Stimulated activated CD4-positive, alpha-beta T cell treated with anti-CD3 and anti-CD28 coated beads, Interleukin-4, amount 100 ng/mL, for 1 hour (primary cell): ENCODE measurements around the gene AHSG.
"Not testable (repeated sequence)": the region's sequence is repeated elsewhere in the genome, so short reads cannot be mapped to it uniquely, and the experiment has no call there.

Source experiments
- DNase-seq: peaks from one replicate; pipeline ENCODE4 v3.0.0-alpha.2; 2020

Gene AHSG

GRCh38 chr3:186619787-186620212 is 6.9 kb downstream of the AHSG start:
- DNase-seq: no peak

DNA sequence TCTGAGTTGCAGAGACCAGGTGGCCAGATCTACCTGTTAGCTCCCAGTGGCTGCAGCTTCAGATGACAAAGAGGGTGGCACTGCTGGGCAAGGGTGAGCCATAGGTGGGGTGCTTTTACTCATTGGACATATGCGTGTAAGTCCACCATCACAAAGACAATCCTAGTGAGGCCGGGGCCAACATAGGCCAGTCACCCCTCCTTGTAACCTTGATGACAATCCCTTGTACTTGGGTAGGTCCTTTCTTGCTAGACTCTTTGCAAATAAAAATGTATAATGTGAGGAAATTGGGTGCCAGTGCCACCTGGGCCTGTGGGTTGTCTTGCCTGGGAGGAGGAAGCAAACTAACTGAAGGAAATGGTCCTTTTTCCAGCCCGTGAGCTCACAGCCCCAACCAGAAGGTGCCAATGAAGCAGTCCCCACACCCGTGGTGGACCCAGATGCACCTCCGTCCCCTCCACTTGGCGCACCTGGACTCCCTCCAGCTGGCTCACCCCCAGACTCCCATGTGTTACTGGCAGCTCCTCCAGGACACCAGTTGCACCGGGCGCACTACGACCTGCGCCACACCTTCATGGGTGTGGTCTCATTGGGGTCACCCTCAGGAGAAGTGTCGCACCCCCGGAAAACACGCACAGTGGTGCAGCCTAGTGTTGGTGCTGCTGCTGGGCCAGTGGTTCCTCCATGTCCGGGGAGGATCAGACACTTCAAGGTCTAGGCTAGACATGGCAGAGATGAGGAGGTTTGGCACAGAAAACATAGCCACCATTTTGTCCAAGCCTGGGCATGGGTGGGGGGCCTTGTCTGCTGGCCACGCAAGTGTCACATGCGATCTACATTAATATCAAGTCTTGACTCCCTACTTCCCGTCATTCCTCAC is 7.6 kb downstream of the AHSG start:
- DNase-seq: no peak

DNA sequence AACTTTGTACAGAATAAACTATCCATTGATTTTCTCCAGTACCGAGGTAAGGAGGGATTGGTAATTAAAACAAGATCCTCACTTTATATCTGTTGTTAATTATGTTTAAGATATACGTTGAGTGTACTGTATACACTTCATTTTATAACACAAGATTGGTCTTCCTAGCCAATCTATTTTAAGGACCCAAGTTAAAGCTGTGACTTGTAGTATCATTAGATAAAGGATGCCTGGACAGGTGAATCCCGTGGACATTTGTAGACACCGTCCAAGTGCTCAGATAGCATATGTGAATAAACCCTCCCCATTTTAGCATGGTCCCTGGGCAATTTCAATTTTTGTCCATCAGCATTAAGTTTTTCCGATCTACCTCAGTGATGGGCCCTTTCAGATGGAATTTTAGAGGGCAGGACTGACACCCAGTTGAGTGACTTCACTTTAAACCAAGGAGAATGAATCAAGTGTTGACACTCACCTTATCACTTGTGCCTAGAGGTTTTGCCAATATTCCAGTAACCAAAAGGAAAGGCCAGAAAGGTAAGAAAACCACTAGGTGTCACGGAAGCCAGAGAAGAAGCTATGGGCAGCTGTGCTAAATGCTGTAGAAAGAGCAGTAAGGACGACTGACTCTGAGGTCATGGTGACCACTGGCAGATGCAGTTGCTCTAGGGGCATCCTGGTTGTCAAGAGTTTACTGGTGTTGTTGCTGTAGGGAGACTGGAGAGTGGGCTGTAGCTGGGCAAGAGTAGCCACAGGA is 9.2 kb downstream of the AHSG start:
- DNase-seq: no peak

- DNase-seq: no peak
Observed at GRCh38 chr3:186622651-186623310, 9.9 kb downstream of the AHSG start.

DNA sequence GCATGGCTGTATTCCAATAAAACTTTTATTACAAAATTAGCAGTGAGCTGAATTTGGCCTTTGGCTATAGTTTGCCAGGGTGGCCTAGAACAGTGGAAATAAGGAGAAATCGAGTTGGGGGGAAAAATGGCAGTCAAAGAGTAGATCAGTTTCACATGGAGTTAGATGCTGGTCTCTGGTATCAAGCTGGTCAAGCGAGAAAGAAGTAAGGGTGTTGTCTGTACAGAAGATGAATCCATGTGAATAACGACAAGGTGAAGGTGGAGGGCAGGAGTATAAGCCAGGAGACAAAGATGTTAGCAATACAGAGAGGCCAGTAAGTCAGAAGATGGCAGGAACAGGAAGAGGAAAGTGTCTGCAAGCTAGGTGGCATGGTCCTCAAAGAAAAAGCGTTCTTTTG is 11.7 kb downstream of the AHSG start:
- DNase-seq: no peak

GRCh38 chr3:186625600-186626042 is 12.8 kb downstream of the AHSG start:
- DNase-seq: no peak

DNA sequence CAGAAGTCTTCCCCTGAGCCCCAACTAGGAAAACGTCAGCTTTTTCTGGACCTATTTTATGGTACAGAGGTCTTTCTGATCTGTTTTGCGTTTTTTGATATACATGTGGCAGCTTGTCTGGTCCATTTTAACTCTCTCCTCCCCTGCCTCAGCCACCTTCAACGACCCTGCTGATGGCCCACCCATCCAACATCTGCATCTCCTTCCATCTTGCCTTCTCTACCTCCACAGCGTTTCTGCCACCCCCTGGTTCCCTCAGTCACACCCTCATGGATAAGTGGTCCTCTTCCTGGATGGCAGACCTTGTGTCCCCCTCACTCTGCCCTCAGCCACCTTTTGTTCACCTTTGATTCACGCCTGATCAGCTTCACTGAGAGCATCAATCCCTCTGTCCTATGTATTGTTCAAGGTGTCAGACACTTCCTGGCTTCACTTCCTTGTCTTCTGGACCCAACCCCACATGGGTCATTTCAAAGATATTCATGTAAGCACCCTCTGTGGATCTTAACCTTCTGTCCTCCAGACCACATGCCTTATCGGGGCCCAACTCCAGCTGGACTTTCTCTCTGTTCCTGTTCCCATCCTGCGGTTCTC is 13.5 kb downstream of the AHSG start:
- no peak for DNase-seq

DNA sequence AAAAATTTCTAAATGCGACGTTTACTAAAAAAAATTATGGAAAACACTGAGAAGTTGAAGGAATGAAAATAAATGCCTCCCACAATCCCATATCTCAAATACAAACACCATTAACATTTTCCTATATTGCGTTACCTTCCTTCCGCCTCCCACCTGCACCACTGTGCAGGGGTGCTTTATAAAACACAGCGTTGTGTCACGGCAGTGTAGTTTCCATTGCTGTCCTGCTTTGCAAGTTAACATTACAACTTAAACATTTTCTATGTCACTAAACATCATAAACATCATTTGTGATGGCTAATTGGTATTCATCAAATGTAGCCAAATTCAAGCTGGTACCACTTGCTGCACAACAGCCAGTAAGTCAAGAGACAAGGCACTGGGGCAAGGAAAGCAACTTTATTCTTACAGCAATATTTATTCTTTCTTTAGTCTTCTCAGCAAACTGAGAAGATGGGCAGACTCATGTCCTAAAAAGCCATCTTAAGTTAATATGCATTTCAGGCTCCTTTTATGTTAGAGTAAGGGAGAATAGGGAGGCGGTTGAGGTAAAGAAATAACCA is 15.1 kb downstream of the AHSG start:
- no peak for DNase-seq

DNA sequence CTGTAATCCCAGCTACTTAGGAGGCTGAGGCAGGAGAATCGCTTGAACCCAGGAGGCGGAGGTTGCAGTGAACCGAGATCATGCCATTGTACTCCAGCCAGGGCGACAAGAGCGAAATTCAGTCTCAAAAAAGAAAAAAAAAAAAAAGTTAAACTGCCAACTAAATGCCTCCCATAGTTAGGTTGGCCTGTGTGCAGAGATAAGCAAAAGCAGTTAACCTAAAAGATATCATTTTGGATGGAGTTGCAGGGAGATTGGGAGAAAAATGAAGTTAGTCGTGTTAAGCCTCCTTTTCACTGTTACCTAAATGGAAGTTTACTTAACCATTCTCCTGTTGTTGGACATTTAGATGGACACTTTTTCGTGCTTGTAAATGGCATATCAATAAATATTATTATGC is 15.9 kb downstream of the AHSG start:
- no peak for DNase-seq

DNA sequence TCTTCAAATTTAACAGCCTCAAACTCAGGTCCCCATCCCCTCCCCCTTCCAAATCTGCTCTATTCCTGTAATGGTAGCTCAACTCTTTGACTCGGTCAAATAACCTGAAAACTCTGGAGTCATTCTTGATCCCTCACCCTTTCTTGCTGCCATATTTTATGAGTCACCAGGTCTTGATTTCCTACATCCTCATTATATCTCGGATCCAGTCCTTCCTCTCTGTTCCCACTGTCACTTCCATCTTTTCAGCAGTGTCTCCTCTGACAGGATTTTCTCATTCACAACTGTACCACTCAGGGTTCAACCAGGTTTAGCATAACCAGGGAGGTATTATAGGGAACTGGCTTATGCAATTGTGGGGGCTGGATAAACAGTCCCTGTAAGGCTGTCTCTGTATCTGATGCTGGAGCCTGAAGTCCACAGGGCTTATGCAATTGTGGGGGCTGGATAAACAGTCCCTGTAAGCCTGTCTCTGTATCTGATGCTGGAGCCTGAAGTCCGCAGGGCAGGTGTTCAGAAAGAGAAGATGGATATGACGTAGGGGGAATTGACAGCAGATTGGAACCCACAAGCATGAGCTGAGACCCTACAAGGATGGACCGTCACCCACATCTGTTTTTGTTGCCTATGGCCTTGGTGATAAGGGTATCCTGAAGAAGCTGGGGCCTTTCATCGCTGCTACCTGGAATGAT is 18.2 kb downstream of the AHSG start:
- DNase-seq: no peak

- DNase-seq: no peak
Observed at GRCh38 chr3:186633481-186633880, 20.6 kb downstream of the AHSG start.

GRCh38 chr3:186634207-186634606 is 21.3 kb downstream of the AHSG start:
- not testable (repeated sequence) for DNase-seq

GRCh38 chr3:186635532-186635931 is 22.7 kb downstream of the AHSG start:
- no peak for DNase-seq

GRCh38 chr3:186636536-186636935 is 23.7 kb downstream of the AHSG start:
- DNase-seq: no peak

- no peak for DNase-seq
Observed at GRCh38 chr3:186637686-186638085, 24.8 kb downstream of the AHSG start.

GRCh38 chr3:186638259-186638658 is 25.4 kb downstream of the AHSG start:
- no peak for DNase-seq

DNA sequence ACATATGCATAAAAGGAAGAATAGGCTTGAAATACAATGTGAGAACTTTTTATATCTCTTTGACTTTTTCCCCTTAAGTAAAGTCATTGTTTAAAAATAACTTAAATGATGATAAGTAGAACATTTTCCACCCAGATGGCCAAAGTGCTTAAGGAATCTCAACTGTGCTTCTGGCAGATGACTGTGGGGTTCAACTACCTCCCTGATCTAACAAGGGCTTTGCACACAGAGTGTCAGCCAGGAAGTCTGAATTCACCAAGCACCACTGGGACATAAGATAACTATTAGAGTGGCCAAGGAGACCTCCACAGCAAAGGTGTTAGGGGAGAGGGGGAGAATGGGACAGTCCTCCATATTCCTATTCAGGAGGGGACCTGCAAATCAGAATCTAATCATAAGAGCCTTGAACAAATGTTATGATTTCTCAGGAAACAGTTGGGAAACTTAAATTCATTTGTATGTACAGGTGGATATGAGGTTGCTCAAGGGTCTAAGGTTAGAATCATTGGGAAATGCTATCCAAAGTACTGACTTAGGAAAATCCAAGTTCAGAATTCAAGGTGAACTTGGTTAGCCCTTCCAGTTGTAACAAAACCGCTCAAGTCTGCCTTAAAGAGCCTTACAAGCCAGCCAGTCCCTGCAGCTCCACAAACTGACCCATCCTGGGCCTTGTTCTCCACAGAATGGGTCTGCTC is 27.1 kb downstream of the AHSG start, which contains the start of gene FETUB:
FETUB (plus strand) TSS at position 622 of the 695 bp plus-strand sequence; CDS start at position 684, 62 bp downstream.
- no peak for DNase-seq

GRCh38 chr3:186640473-186640818 is 27.6 kb downstream of the AHSG start:
- DNase-seq: no peak

GRCh38 chr3:186640929-186641328 is 28.1 kb downstream of the AHSG start:
- DNase-seq: no peak

DNA sequence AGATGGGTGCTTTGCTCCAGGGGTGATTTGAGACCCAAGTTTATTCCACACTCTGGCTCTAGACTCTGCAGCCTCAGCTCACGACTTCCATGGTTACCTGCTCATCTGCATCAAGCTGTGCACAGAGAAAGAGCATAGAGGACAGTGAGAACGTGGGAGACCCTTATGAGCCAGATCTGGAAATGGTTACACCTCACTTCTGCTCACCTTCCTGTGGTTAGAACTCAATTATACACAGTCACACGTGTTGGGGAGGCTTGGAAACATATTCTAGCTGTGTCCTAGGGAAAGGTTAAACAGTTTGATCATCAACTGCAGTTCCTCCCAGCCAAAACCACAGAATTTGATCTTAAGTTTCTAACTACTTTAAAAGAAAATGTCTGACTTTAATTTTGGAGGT is 29.2 kb downstream of the AHSG start:
- no peak for DNase-seq

- no peak for DNase-seq
Observed at GRCh38 chr3:186643493-186643892, 30.6 kb downstream of the AHSG start.
